PC-9 (cell line): ENCODE results near the gene C1D. TPM values are rescaled to one million over a fixed set of nuclear protein-coding genes. Genes with fewer than 3 reads are reported as not detected.

Source experiments
- BruUV-seq: library from RNA; stranded (reverse); fragments of 400-500 nt; replicated peaks from 2 replicates; lab custom pipeline; 2021; lab: Mats Ljungman, UMichigan
- CTCF ChIA-PET: fragments of 300-600 bp; sonication (Branson Sonifier 250); formaldehyde crosslinking; loops from one replicate; lab custom pipeline; 2022; ENCODE audit warnings: antibody characterized with exemption; lab: Charles Lee
- POLR2A ChIA-PET: fragments of 300-600 bp; sonication (Branson Sonifier 250); formaldehyde crosslinking; loops from one replicate; lab custom pipeline; 2022; ENCODE audit warnings: antibody characterized with exemption; ENCODE audit not compliant: unreplicated experiment; lab: Charles Lee
- DNase-seq, 2 experiments: peaks; one replicate each; pipeline versions ENCODE4 v3.0.0 to v3.0.0-alpha.2; 2015 to 2022; ENCODE audit warnings: mixed read lengths in 1 of 2
- H2AFZ ChIP-seq: fragments of 200-600 bp; sonication (generic); 2 replicates; pipeline ENCODE4 v1.8.1; 2017; ENCODE audit warnings: antibody characterized with exemption
- H3F3A ChIP-seq: fragments of 200-600 bp; sonication (generic); 2 replicates; pipeline ENCODE4 v1.8.1; 2017; ENCODE audit warnings: antibody characterized with exemption, mild to moderate bottlenecking, low read depth; ENCODE audit not compliant: insufficient read depth
- H3K27ac ChIP-seq: fragments of 200-600 bp; sonication (generic); 2 replicates; pipeline ENCODE4 v1.6.1; 2016; ENCODE audit warnings: mixed run types
- H3K27me3 ChIP-seq: fragments of 200-600 bp; sonication (generic); 2 replicates; pipeline ENCODE4 v1.6.1; 2016; ENCODE audit warnings: low read depth, mixed run types; ENCODE audit not compliant: insufficient read depth
- H3K36me3 ChIP-seq: fragments of 200-600 bp; sonication (generic); 2 replicates; pipeline ENCODE4 v1.6.1; 2016; ENCODE audit warnings: low read depth, mixed run types
- H3K4me1 ChIP-seq: fragments of 200-600 bp; sonication (generic); replicated peaks from 2 replicates; pipeline ENCODE4 v1.6.1; 2016; ENCODE audit warnings: mixed run types; ENCODE audit not compliant: insufficient read depth
- H3K4me2 ChIP-seq: fragments of 200-600 bp; sonication (generic); 2 replicates; pipeline ENCODE4 v1.6.1; 2017; ENCODE audit warnings: mixed run types
- H3K4me3 ChIP-seq: fragments of 200-600 bp; sonication (generic); 2 replicates; pipeline ENCODE4 v1.6.1; 2016; ENCODE audit warnings: mixed run types
- H3K79me2 ChIP-seq: fragments of 200-600 bp; sonication (generic); 2 replicates; pipeline ENCODE4 v1.6.1; 2017; ENCODE audit warnings: low read depth, mixed run types
- H3K9me2 ChIP-seq: fragments of 200-600 bp; sonication (generic); 2 replicates; pipeline ENCODE4 v1.8.1; 2017; ENCODE audit warnings: mild to moderate bottlenecking; ENCODE audit not compliant: insufficient read depth
- H3K9me3 ChIP-seq: fragments of 200-600 bp; sonication (generic); 2 replicates; pipeline ENCODE4 v1.8.1; 2016; ENCODE audit warnings: low read depth; ENCODE audit not compliant: insufficient read depth
- H4K20me1 ChIP-seq: fragments of 200-600 bp; sonication (generic); 2 replicates; pipeline ENCODE4 v1.8.1; 2017; ENCODE audit not compliant: insufficient read depth
- CTCF ChIP-seq: fragments of 200-600 bp; sonication (generic); conservative IDR thresholded peaks from 2 replicates; pipeline ENCODE4 v1.6.1; 2017; ENCODE audit warnings: mixed run types, antibody characterized with exemption, mild to moderate bottlenecking, moderate library complexity
- EZH2 ChIP-seq: fragments of 200-600 bp; sonication (generic); IDR thresholded peaks from 2 replicates; pipeline ENCODE4 v1.8.0; 2017; ENCODE audit warnings: antibody characterized with exemption, low read depth
- intact Hi-C: fragments of 100-400 bp; cut with micrococcal nuclease; formaldehyde crosslinking; loops from one replicate; pipeline ENCODE4 v1.10.0; 2022; ENCODE audit not compliant: unreplicated experiment
- total RNA-seq: library from RNA; stranded (reverse); gene quantifications from 2 replicates; pipeline ENCODE4 v1.2.3, GENCODE V29; 2021

The C1D gene
- total RNA-seq, 1 experiment from 2014 or later: 24.8 TPM

GRCh38 chr2:68060652-68061051, 2.2 kb downstream of the C1D start:
- no TSS peak for BruUV-seq
- CTCF ChIA-PET: no interaction called here
- H3K9me3 ChIP-seq: no peaks in the 10 kb centered on the region
- H3K27ac ChIP-seq: no peak overlapping the region
- DNase-seq: no peak
- H3F3A ChIP-seq: no peaks in the 10 kb centered on the region
- no peak for TF ChIP-seq EZH2
- no peak for TF ChIP-seq CTCF
- H2AFZ ChIP-seq: no peak overlapping the region
- H3K4me3 ChIP-seq: no peak overlapping the region
- peaks cover 66% of the 10 kb centered on the region for H3K79me2 ChIP-seq
- intact Hi-C loops: loop anchor here (5.0 to 10.0 kb wide), 2 partner anchors 194 to 382 kb away; partner anchors contain the start of gene PPP3R1
- peaks cover 10% of the 10 kb centered on the region for H3K4me1 ChIP-seq
- POLR2A ChIA-PET: no interaction called here
- 0 out of 2 replicates have a peak overlapping the region, but pooled peaks have one; percentile 6 for H3K4me2 ChIP-seq
- peaks cover 17% of the 10 kb centered on the region for H4K20me1 ChIP-seq
- no peaks in the 10 kb centered on the region for H3K36me3 ChIP-seq
- H3K27me3 ChIP-seq: no peaks in the 10 kb centered on the region
- H3K9me2 ChIP-seq: no peaks in the 10 kb centered on the region

GRCh38 chr2:68059784-68060525, 2.8 kb downstream of the C1D start:
- Histone ChIP-seq H3K9me2 (no peaks in the 10 kb centered on the region), H2AFZ (no peak overlapping the region), H4K20me1 (peaks cover 24% of the 10 kb centered on the region), H3K4me3 (no peak overlapping the region), H3K79me2 (peaks cover 73% of the 10 kb centered on the region), H3F3A (no peaks in the 10 kb centered on the region), H3K9me3 (no peaks in the 10 kb centered on the region), H3K4me2 (no peak overlapping the region), H3K27me3 (no peaks in the 10 kb centered on the region), H3K36me3 (no peaks in the 10 kb centered on the region), H3K4me1 (peaks cover 10% of the 10 kb centered on the region), H3K27ac (no peak overlapping the region)
- no peak for DNase-seq
- TF ChIP-seq EZH2 (no peak), CTCF (no peak)
- BruUV-seq: no TSS peak
- POLR2A ChIA-PET: no interaction called here
- CTCF ChIA-PET: no interaction called here
- intact Hi-C loops: loop anchor here (5.0 to 10.0 kb wide), 2 partner anchors 195 to 382 kb away; partner anchors contain the start of gene PPP3R1

GRCh38 chr2:68057658-68058396, 5.0 kb downstream of the C1D start:
- Histone ChIP-seq H3K9me2 (no peaks in the 10 kb centered on the region), H3K4me2 (no peak overlapping the region), H3K27ac (no peak overlapping the region), H4K20me1 (peaks cover 35% of the 10 kb centered on the region), H3K4me3 (no peak overlapping the region), H3K4me1 (peaks cover 10% of the 10 kb centered on the region), H3F3A (no peaks in the 10 kb centered on the region), H3K9me3 (no peaks in the 10 kb centered on the region), H3K27me3 (no peaks in the 10 kb centered on the region), H2AFZ (no peak overlapping the region), H3K79me2 (peaks cover 91% of the 10 kb centered on the region), H3K36me3 (no peaks in the 10 kb centered on the region)
- no TSS peak for BruUV-seq
- intact Hi-C loops: no loop called here
- CTCF ChIA-PET: no interaction called here
- POLR2A ChIA-PET: no interaction called here
- TF ChIP-seq CTCF (no peak), EZH2 (no peak)
- DNase-seq: no peak
